Stimulated activated naive CD8-positive, alpha-beta T cell treated with anti-CD3 and anti-CD28 coated beads, Interleukin-15, amount 100 ng/mL, for 72 hours (primary cell): ENCODE results near the gene MFAP3.

Experiments
- ATAC-seq: fragments of 150-1000 bp; cut with Tn5 transposase; 2 replicates; pipeline ENCODE4 v1.10.0; 2021; ENCODE audit warnings: mild to moderate bottlenecking, moderate library complexity
- DNase-seq, 2 donors: peaks; one replicate each; pipeline ENCODE4 v3.0.0; 2021 to 2022
- H3K27ac Mint-ChIP-seq, 2 donors: one replicate each; pipeline ENCODE4 v1.8.0; 2022; ENCODE audit warnings: mild to moderate bottlenecking in 2 of 2, mixed read lengths in 2 of 2, moderate library complexity in 2 of 2
- H3K27me3 Mint-ChIP-seq: one replicate; pipeline ENCODE4 v1.8.0; 2022; ENCODE audit warnings: mixed read lengths
- H3K4me1 Mint-ChIP-seq: one replicate; pipeline ENCODE4 v1.8.0; 2022; ENCODE audit warnings: mild to moderate bottlenecking, mixed read lengths
- H3K4me3 Mint-ChIP-seq, 2 donors: one replicate each; pipeline ENCODE4 v1.8.0; 2022; ENCODE audit warnings: mild to moderate bottlenecking in 2 of 2, mixed read lengths in 2 of 2, moderate library complexity in 1 of 2
- H3K9me3 Mint-ChIP-seq, 2 donors: one replicate each; pipeline ENCODE4 v1.8.0; 2022; ENCODE audit warnings: mixed read lengths in 2 of 2

MFAP3 gene

GRCh38 chr5:154071799-154072413, 33.1 kb downstream of the MFAP3 start:
- Mint-ChIP-seq H3K9me3 (peaks cover 0 to 6% of the 10 kb centered on the region in 2 donors), H3K4me1 (peaks cover 55% of the 10 kb centered on the region), H3K4me3 (peak overlapping the region; percentile 52 to 68), H3K27me3 (peaks cover 9% of the 10 kb centered on the region), H3K27ac (peak overlapping the region; percentile 27 to 69)
- DNase-seq = no peak
- peak; percentile 43 for ATAC-seq

- Mint-ChIP-seq H3K4me1 (peaks cover 62% of the 10 kb centered on the region), H3K4me3 (peak overlapping the region; percentile 52 to 68), H3K27ac (peak overlapping the region; percentile 27 to 69), H3K9me3 (peaks cover 0 to 11% of the 10 kb centered on the region in 2 donors), H3K27me3 (peaks cover 9% of the 10 kb centered on the region)
- ATAC-seq (peak; percentile 85), DNase-seq (peak; percentile 79 to 83)
These were observed 33.8 kb downstream of the MFAP3 start for GRCh38 chr5:154072414-154073171.

GRCh38 chr5:154076240-154076922, 37.6 kb downstream of the MFAP3 start:
- H3K27me3 Mint-ChIP-seq = peaks cover 5% of the 10 kb centered on the region
- peaks cover 62% of the 10 kb centered on the region for H3K4me1 Mint-ChIP-seq
- H3K27ac Mint-ChIP-seq = peak overlapping the region in 1 of 2 donors; percentile 96
- no peak overlapping the region for H3K4me3 Mint-ChIP-seq
- no peak for ATAC-seq
- DNase-seq = no peak
- peaks cover 0 to 11% of the 10 kb centered on the region in 2 donors for H3K9me3 Mint-ChIP-seq

- no peak overlapping the region for H3K4me3 Mint-ChIP-seq
- ATAC-seq = no peak
- no peak for DNase-seq
These were observed 38.9 kb downstream of the MFAP3 start for GRCh38 chr5:154077696-154078095.

DNA sequence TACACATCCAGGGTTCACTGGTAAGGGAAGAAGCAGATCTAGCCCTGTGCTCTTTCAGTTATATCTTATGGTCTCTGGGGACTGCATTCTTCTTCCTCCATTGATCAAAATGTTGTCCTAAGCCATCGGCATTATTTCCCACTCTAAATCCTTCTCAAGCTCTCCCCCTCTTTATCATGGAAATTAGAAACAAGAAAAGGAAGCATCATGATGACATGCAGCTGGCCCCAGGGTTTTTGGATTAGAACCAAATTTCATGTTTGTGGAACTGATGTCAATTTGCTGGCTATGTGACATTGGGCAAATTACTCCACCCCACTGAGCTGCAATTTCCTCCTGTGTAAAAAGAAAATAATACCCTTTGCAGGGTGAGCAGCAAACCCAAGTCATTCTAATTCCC, 39.5 kb downstream of the MFAP3 start:
- Mint-ChIP-seq H3K9me3 (peaks cover 0 to 11% of the 10 kb centered on the region in 2 donors), H3K4me1 (peaks cover 44% of the 10 kb centered on the region), H3K4me3 (no peak overlapping the region), H3K27me3 (no peaks in the 10 kb centered on the region), H3K27ac (no peak overlapping the region)
- DNase-seq (no peak), ATAC-seq (no peak)

More at GRCh38 chr5:154077696-154078095, 38.9 kb downstream of the MFAP3 start:
- Mint-ChIP-seq H3K4me1 (peaks cover 49% of the 10 kb centered on the region), H3K27me3 (no peaks in the 10 kb centered on the region), H3K27ac (no peak overlapping the region), H3K9me3 (peaks cover 0 to 11% of the 10 kb centered on the region in 2 donors)

- H3K4me3 Mint-ChIP-seq = no peak overlapping the region
- H3K27ac Mint-ChIP-seq = no peak overlapping the region
- H3K4me1 Mint-ChIP-seq = peaks cover 30% of the 10 kb centered on the region
- no peak for DNase-seq
- peak; percentile 27 for ATAC-seq
- H3K9me3 Mint-ChIP-seq = peaks cover 0 to 11% of the 10 kb centered on the region in 2 donors
- H3K27me3 Mint-ChIP-seq = no peaks in the 10 kb centered on the region
These were observed 42.5 kb downstream of the MFAP3 start for GRCh38 chr5:154081246-154081645.

DNA sequence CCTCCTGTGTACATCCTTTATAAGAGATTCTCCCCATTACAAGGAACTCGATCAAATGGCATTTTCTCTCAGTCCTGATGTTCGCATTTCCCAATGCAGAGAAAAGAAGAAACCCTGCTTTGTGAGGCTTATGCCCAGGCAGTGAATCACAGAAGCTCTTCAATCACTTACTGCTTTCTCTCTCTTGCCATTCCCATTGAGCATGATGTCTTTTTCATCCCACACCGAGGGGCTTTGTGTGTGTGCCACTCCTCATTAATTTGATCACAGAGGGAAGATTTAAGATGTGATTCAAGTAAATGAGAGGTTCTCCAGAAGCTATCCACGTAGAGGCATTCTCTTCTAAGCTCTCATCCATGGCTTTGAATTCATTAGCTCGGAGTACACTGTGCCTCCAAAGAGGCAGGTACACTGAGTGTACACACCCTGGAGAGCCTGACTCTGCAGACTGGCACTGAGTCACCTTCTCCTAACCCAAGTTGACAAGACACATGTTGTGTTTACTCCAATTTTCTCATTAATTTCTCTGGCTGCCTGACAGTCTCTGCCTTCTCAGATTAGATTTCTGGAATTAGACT, 45.4 kb downstream of the MFAP3 start:
- no peak for DNase-seq
- Mint-ChIP-seq H3K27ac (no peak overlapping the region), H3K4me1 (peaks cover 21% of the 10 kb centered on the region), H3K4me3 (no peak overlapping the region), H3K27me3 (no peaks in the 10 kb centered on the region), H3K9me3 (no peaks in the 10 kb centered on the region)
- ATAC-seq = no peak

DNA sequence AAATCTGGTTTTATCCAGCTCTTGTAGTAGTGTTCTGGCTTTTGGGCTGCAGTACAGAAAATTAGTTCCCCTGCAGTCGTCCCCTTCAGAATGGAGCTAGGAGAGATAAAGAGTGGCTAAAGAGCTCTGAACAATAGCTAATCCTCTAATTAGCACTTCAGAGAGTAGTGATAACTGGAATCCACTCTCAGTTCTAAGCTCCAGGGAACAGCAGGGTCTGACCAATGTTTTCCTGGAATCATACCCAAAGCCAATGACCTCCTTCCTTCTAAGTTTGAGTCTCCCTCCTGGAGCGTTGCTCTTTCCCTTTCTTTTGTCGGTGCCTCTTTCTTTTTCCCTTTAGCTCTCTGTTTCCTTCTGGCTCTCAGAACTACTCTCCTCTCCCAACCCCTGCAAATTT, 47.4 kb downstream of the MFAP3 start:
- ATAC-seq (no peak), DNase-seq (no peak)
- no peak overlapping the region for H3K27ac Mint-ChIP-seq
- peaks cover 17% of the 10 kb centered on the region for H3K4me1 Mint-ChIP-seq
- no peaks in the 10 kb centered on the region for H3K9me3 Mint-ChIP-seq
- H3K27me3 Mint-ChIP-seq = no peaks in the 10 kb centered on the region
- H3K4me3 Mint-ChIP-seq = no peak overlapping the region

DNA sequence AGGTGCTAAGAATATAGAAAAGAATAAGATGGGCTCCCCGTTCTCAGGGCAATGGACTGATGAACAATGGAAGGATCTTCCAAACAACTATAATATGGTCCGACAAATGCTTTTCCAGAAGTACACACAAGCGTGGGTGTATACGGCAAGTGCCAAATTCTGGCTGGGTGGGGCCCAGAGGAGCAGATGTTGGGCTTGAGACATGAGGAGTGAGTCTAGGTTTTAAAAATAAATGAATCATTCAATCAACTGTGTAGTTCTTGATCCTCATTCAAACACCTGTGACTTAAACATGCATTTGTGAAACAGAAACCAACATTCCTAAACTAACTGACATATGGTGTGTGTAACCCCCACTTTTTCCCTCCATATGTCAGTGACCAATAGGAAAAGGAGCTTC, 47.9 kb downstream of the MFAP3 start:
- H3K27ac Mint-ChIP-seq = no peak overlapping the region
- DNase-seq (no peak), ATAC-seq (no peak)
- no peaks in the 10 kb centered on the region for H3K9me3 Mint-ChIP-seq
- H3K4me1 Mint-ChIP-seq = peaks cover 17% of the 10 kb centered on the region
- no peaks in the 10 kb centered on the region for H3K27me3 Mint-ChIP-seq
- no peak overlapping the region for H3K4me3 Mint-ChIP-seq

GRCh38 chr5:154087260-154087659, 48.5 kb downstream of the MFAP3 start:
- ATAC-seq (no peak), DNase-seq (no peak)
- Mint-ChIP-seq H3K27ac (no peak overlapping the region), H3K4me3 (no peak overlapping the region), H3K27me3 (no peaks in the 10 kb centered on the region), H3K4me1 (peaks cover 17% of the 10 kb centered on the region), H3K9me3 (no peaks in the 10 kb centered on the region)

DNA sequence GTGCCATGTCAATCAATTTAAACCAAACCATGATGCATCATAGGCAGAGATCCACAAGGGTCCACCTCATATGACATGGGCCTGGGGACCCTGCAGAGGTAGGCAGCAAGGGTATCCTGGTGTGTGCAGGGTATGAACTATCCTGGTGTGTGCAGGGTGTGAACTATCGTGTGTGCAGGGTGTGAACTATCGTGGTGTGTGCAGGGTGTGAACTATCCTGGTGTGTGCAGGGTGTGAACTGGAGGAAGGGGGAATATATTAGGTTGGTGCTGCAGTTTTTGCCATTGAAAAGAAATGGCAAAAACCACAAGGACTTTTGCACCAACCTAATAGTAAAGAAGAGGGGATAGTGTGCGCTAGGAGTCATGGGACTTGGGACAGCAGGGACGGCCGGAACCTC, 50.0 kb downstream of the MFAP3 start:
- peaks cover 17% of the 10 kb centered on the region for H3K4me1 Mint-ChIP-seq
- ATAC-seq (no peak), DNase-seq (no peak)
- no peak overlapping the region for H3K4me3 Mint-ChIP-seq
- no peaks in the 10 kb centered on the region for H3K27me3 Mint-ChIP-seq
- no peak overlapping the region for H3K27ac Mint-ChIP-seq
- no peaks in the 10 kb centered on the region for H3K9me3 Mint-ChIP-seq

GRCh38 chr5:154090656-154091055, 51.9 kb downstream of the MFAP3 start:
- Mint-ChIP-seq H3K4me1 (peaks cover 10% of the 10 kb centered on the region), H3K27me3 (peaks cover 18% of the 10 kb centered on the region), H3K27ac (no peak overlapping the region), H3K9me3 (no peaks in the 10 kb centered on the region), H3K4me3 (no peak overlapping the region)
- ATAC-seq (no peak), DNase-seq (no peak)

DNA sequence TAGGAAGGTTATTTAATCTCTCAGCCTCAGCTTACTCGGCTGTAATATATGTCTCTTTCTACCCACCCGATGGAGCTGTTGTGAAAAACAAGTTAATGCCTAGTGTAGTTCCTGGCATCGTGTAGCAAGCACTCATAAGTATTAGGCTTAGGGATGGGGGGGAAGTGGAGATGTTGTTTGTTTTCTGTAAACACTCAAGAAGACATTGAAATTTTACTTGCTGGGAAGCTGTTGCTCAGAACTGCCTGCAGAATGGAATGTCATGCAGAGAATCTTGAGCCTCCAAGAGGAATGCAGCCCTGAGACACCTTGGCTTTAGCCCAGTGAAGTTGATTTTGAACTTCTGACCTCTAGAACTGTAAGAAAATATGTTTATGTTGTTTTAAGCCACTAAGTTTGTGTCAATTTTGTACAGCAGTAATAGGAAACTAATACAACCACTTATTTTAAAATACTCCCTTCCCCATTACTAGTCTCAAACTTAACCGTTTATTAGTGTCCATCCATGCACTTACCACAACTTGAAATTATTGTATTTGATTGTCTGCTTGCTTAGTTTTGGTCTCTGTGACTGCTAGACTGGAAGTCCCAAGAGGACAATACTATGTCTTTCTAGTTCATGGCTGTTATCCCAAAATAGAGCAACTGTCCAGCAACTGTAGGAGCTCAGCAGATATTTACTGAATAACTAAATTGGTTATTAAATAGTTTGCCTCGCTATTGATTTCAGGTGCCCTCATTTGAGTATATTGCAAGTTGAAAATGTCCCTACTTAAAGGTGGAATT, 53.8 kb downstream of the MFAP3 start:
- H3K9me3 Mint-ChIP-seq = no peaks in the 10 kb centered on the region

DNA sequence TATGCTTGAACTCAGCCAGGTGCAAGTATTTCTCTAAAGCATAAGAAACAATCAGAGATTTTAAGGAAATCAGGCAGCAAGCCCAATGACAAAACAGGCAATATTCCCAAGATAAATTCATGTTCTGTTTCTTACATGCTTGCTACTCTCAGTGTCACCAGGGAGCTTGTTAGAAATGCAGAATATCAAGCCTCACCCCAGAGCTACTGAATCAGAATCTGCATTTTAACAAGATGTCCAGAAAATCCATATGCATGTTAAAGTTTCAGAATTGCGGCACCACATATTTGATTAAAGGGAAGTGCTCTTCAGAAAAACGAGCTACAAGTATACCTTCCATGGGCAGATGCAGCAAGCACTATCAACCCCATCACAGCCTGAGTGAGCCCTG, 54.4 kb downstream of the MFAP3 start:
- Mint-ChIP-seq H3K4me3 (no peak overlapping the region), H3K9me3 (no peaks in the 10 kb centered on the region), H3K27ac (no peak overlapping the region), H3K4me1 (no peaks in the 10 kb centered on the region), H3K27me3 (peaks cover 22% of the 10 kb centered on the region)
- ATAC-seq (no peak), DNase-seq (no peak)

More for the DNA sequence above, 53.8 kb downstream of the MFAP3 start:
- Mint-ChIP-seq H3K4me3 (no peak overlapping the region), H3K27ac (no peak overlapping the region), H3K27me3 (peaks cover 22% of the 10 kb centered on the region), H3K4me1 (no peaks in the 10 kb centered on the region)
- ATAC-seq = no peak
- no peak for DNase-seq

DNA sequence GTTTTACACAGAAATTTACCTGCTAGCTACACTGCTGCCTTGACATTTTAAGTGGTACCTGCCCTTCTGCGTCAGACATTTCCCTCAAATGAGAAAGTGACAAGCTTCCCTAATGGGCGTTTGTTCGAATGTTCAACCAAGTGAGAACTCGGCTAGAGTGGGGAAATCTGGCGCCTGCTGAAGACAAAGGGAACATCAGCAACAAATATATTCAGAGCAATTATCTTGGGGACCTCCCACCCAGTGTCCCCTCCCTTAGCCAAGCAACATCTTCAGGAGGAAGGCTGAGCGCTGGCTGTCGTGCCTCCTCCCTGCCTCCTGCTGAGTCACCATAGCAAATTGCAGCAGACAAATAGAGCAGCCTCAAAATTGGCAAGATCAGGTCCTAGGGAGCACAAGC, 57.1 kb downstream of the MFAP3 start:
- peaks cover 22% of the 10 kb centered on the region for H3K27me3 Mint-ChIP-seq
- no peaks in the 10 kb centered on the region for H3K4me1 Mint-ChIP-seq
- ATAC-seq = no peak
- no peak for DNase-seq
- H3K4me3 Mint-ChIP-seq = no peak overlapping the region
- H3K27ac Mint-ChIP-seq = no peak overlapping the region
- no peaks in the 10 kb centered on the region for H3K9me3 Mint-ChIP-seq
